22Rv1 (cell line): ENCODE data around the gene ZNF525.

Source experiments
- ZFX ChIP-seq: fragments of 450-650 bp; IDR thresholded peaks from 2 replicates; pipeline ENCODE4 v1.6.1; 2017; ENCODE audit warnings: antibody characterized with exemption, borderline replicate concordance
- TF ChIP-seq, protein P1 (sequence below): fragments of 450-650 bp; IDR thresholded peaks from 2 replicates; pipeline ENCODE4 v1.5.1; 2017; ENCODE audit warnings: mild to moderate bottlenecking

DNA sequence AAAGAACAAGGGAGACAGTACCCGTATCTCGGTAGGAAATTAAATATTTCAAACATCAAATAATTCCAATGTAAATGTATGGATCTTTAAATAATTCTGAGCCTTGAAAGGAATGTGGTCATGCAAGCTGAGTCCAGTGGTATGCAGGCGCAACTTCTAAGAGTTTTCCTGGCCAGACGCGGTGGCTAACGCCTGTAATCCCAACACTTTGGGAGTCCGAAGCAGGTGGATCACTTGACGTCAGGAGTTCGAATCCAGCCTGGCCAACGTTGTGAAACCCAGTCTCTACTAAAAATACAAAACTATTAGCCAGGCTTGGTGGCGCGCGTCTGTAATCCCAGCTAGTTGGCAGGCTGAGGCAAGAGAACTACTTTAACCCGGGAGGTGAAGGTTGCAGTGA is 33.0 kb upstream of the ZNF525 start:
- TF ChIP-seq, protein P1, sequence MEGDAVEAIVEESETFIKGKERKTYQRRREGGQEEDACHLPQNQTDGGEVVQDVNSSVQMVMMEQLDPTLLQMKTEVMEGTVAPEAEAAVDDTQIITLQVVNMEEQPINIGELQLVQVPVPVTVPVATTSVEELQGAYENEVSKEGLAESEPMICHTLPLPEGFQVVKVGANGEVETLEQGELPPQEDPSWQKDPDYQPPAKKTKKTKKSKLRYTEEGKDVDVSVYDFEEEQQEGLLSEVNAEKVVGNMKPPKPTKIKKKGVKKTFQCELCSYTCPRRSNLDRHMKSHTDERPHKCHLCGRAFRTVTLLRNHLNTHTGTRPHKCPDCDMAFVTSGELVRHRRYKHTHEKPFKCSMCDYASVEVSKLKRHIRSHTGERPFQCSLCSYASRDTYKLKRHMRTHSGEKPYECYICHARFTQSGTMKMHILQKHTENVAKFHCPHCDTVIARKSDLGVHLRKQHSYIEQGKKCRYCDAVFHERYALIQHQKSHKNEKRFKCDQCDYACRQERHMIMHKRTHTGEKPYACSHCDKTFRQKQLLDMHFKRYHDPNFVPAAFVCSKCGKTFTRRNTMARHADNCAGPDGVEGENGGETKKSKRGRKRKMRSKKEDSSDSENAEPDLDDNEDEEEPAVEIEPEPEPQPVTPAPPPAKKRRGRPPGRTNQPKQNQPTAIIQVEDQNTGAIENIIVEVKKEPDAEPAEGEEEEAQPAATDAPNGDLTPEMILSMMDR: no peak
- TF ChIP-seq ZFX: no peak
